ENCODE data around the gene ERN1. TPM values are rescaled to one million over a fixed set of nuclear protein-coding genes. Genes with fewer than 3 reads are reported as not detected.

Gene ERN1
- total and polyA plus RNA-seq, 10 donors, result 3.1 to 65.4 (median 44.1) TPM

GRCh38 chr17:64040206-64040605 is 89.7 kb downstream of the ERN1 start:
- no peak for DNase-seq

GRCh38 chr17:64039106-64039400 is 90.9 kb downstream of the ERN1 start:
- Histone ChIP-seq H3K27ac (no peak overlapping the region), H3K4me1 (peaks cover 0 to 9% (median 2%) of the 10 kb centered on the region in 6 donors), H3K27me3 (replicated peaks in 1 of 7) (no peaks in the 10 kb centered on the region), H3K4me3 (no peak overlapping the region), H3K9me3 (no peaks in the 10 kb centered on the region), H3K36me3 (peaks cover under 1 to 68% (median 20%) of the 10 kb centered on the region in 6 donors)
- WGBS, 5 donors, result 91 to 98% (median 93%) methylated on average over 3 of the region's 3 CpGs
- DNase-seq, result no peak
- TF ChIP-seq POLR2AphosphoS5 (IDR thresholded peaks at IDR 0.05), result no peak
- intact Hi-C loops (cut with DNase I; ENCODE audit: low total_unique reads), result no loop called here

More at GRCh38 chr17:64040206-64040605, 89.7 kb downstream of the ERN1 start:
- 76 to 87% (median 82%) methylated on average over 6 of the region's 6 CpGs for WGBS, 5 donors
- peaks cover 3 to 79% (median 32%) of the 10 kb centered on the region in 6 donors for H3K36me3 ChIP-seq
- no peaks in the 10 kb centered on the region for H3K9me3 ChIP-seq
- H3K27me3 ChIP-seq (replicated peaks in 1 of 7), result no peaks in the 10 kb centered on the region
- H3K4me3 ChIP-seq, result no peak overlapping the region
- no peak overlapping the region for H3K27ac ChIP-seq
- peaks cover 0 to 9% (median 2%) of the 10 kb centered on the region in 6 donors for H3K4me1 ChIP-seq
- intact Hi-C loops (cut with DNase I; ENCODE audit: low total_unique reads), result no loop called here
- TF ChIP-seq POLR2AphosphoS5 (IDR thresholded peaks at IDR 0.05) (no peak), POLR2A (IDR thresholded peaks at IDR 0.05) (no peak), CTCF (IDR thresholded peaks at IDR 0.05 in 8 of 11, conservative IDR thresholded peaks at IDR 0.05 in 3 of 11) (no peak)

- no peak overlapping the region for H3K27ac ChIP-seq
- no peaks in the 10 kb centered on the region for H3K27me3 ChIP-seq (replicated peaks in 1 of 7)
- H3K4me1 ChIP-seq, result peaks cover 0 to 9% (median 2%) of the 10 kb centered on the region in 6 donors
- DNase-seq, result no peak
- H3K9me3 ChIP-seq, result no peaks in the 10 kb centered on the region
- no peak for TF ChIP-seq POLR2A (IDR thresholded peaks at IDR 0.05)
- TF ChIP-seq POLR2AphosphoS5 (IDR thresholded peaks at IDR 0.05), result peak in 2 of 3 donors; percentile 17 to 58
- TF ChIP-seq CTCF (IDR thresholded peaks at IDR 0.05 in 8 of 11, conservative IDR thresholded peaks at IDR 0.05 in 3 of 11), result no peak
- 86 to 91% (median 87%) methylated on average over 16 of the region's 16 CpGs for WGBS, 5 donors
- no peak overlapping the region for H3K4me3 ChIP-seq
- peaks cover 0 to 62% (median 15%) of the 10 kb centered on the region in 6 donors for H3K36me3 ChIP-seq
- intact Hi-C loops (cut with DNase I; ENCODE audit: low total_unique reads), result no loop called here
Measured at GRCh38 chr17:64038331-64039105, 91.4 kb downstream of the ERN1 start.

- Histone ChIP-seq H3K27me3 (replicated peaks in 1 of 7) (no peaks in the 10 kb centered on the region), H3K36me3 (peaks cover 0 to 55% (median 8%) of the 10 kb centered on the region in 6 donors)
- intact Hi-C loops (cut with DNase I; ENCODE audit: low total_unique reads), result no loop called here
Measured at GRCh38 chr17:64037802-64038201, 92.1 kb downstream of the ERN1 start.

More at GRCh38 chr17:64037802-64038201, 92.1 kb downstream of the ERN1 start:
- no peak overlapping the region for H3K27ac ChIP-seq
- H3K9me3 ChIP-seq, result no peaks in the 10 kb centered on the region
- no peak for DNase-seq
- H3K4me1 ChIP-seq, result peaks cover 0 to 9% (median under 1%) of the 10 kb centered on the region in 6 donors
- WGBS, 5 donors, result 95 to 98% (median 97%) methylated on average over 5 of the region's 5 CpGs
- no peak overlapping the region for H3K4me3 ChIP-seq
- TF ChIP-seq CTCF (IDR thresholded peaks at IDR 0.05 in 8 of 11, conservative IDR thresholded peaks at IDR 0.05 in 3 of 11) (no peak), POLR2A (IDR thresholded peaks at IDR 0.05) (no peak), POLR2AphosphoS5 (IDR thresholded peaks at IDR 0.05) (no peak)
